RWPE2 (cell line): ENCODE results near the gene IRS2.

Experiments used
- ATAC-seq: fragments of 200-7000 bp; cut with Tn5 transposase; 3 replicates; pipeline ENCODE4 v1.9.1; 2021; ENCODE audit warnings: low read depth
- DNase-seq: peaks from one replicate; pipeline ENCODE4 v3.0.0-alpha.2; 2020; ENCODE audit warnings: low spot score
- H3K27ac ChIP-seq: fragments of 450-650 bp; 2 replicates; pipeline ENCODE4 v1.5.1; 2017; ENCODE audit warnings: mild to moderate bottlenecking; ENCODE audit not compliant: poor library complexity, severe bottlenecking
- H3K27me3 ChIP-seq: fragments of 250-450 bp; sonication (Bioruptor Pico); 2 replicates; pipeline ENCODE4 v1.5.1; 2021; ENCODE audit warnings: mild to moderate bottlenecking, moderate library complexity; ENCODE audit not compliant: insufficient read depth, poor library complexity, severe bottlenecking
- H3K36me3 ChIP-seq: fragments of 250-450 bp; sonication (Bioruptor Pico); 2 replicates; pipeline ENCODE4 v1.5.1; 2020; ENCODE audit warnings: low read depth, mild to moderate bottlenecking, moderate library complexity
- H3K4me1 ChIP-seq: fragments of 250-450 bp; sonication (Bioruptor Pico); 2 replicates; pipeline ENCODE4 v1.5.1; 2021; ENCODE audit warnings: mild to moderate bottlenecking, moderate library complexity; ENCODE audit not compliant: insufficient read depth, poor library complexity, severe bottlenecking
- H3K4me3 ChIP-seq: fragments of 250-450 bp; sonication (Bioruptor Pico); 2 replicates; pipeline ENCODE4 v1.5.1; 2021; ENCODE audit warnings: mild to moderate bottlenecking, moderate library complexity; ENCODE audit not compliant: severe bottlenecking
- H3K9me3 ChIP-seq: fragments of 250-450 bp; sonication (Bioruptor Pico); 2 replicates; pipeline ENCODE4 v1.5.1; 2021; ENCODE audit warnings: mild to moderate bottlenecking, moderate library complexity; ENCODE audit not compliant: severe bottlenecking
- CTCF ChIP-seq: fragments of 450-650 bp; IDR thresholded peaks from one replicate; pipeline ENCODE4 v1.5.1; 2017; ENCODE audit warnings: mild to moderate bottlenecking, moderate library complexity; ENCODE audit not compliant: poor library complexity, severe bottlenecking

The IRS2 gene

GRCh38 chr13:109821103-109821502, 34.7 kb upstream of the IRS2 start:
- no peak for DNase-seq
- Histone ChIP-seq H3K4me3 (no peak overlapping the region), H3K27ac (no peak overlapping the region), H3K4me1 (peaks cover 7% of the 10 kb centered on the region), H3K27me3 (no peaks in the 10 kb centered on the region), H3K9me3 (no peaks in the 10 kb centered on the region), H3K36me3 (no peaks in the 10 kb centered on the region)
- ATAC-seq, result no peak
- TF ChIP-seq CTCF, result no peak

- Histone ChIP-seq H3K4me3 (no peak overlapping the region), H3K4me1 (peaks cover 7% of the 10 kb centered on the region), H3K27ac (no peak overlapping the region), H3K36me3 (no peaks in the 10 kb centered on the region), H3K27me3 (no peaks in the 10 kb centered on the region), H3K9me3 (no peaks in the 10 kb centered on the region)
- ATAC-seq (no peak), DNase-seq (no peak)
- no peak for TF ChIP-seq CTCF
Measured at GRCh38 chr13:109819874-109820273, 33.5 kb upstream of the IRS2 start.

GRCh38 chr13:109818886-109819285, 32.5 kb upstream of the IRS2 start:
- Histone ChIP-seq H3K4me3 (no peak overlapping the region), H3K36me3 (no peaks in the 10 kb centered on the region), H3K27ac (no peak overlapping the region), H3K4me1 (peaks cover 7% of the 10 kb centered on the region), H3K9me3 (no peaks in the 10 kb centered on the region), H3K27me3 (no peaks in the 10 kb centered on the region)
- DNase-seq (no peak), ATAC-seq (no peak)
- TF ChIP-seq CTCF, result no peak

GRCh38 chr13:109817591-109818535, 31.5 kb upstream of the IRS2 start:
- Histone ChIP-seq H3K36me3 (no peaks in the 10 kb centered on the region), H3K27me3 (no peaks in the 10 kb centered on the region), H3K4me1 (peaks cover 7% of the 10 kb centered on the region), H3K27ac (no peak overlapping the region), H3K9me3 (no peaks in the 10 kb centered on the region), H3K4me3 (no peak overlapping the region)
- ATAC-seq (no peak), DNase-seq (no peak)
- TF ChIP-seq CTCF, result no peak

GRCh38 chr13:109816808-109817203, 30.4 kb upstream of the IRS2 start:
- H3K36me3 ChIP-seq, result no peaks in the 10 kb centered on the region
- H3K27me3 ChIP-seq, result no peaks in the 10 kb centered on the region
- TF ChIP-seq CTCF, result no peak
- DNase-seq (no peak), ATAC-seq (peak; percentile 14; the same call in 1 of the 3 replicates)
- no peak overlapping the region for H3K4me3 ChIP-seq
- peaks cover 7% of the 10 kb centered on the region for H3K4me1 ChIP-seq
- no peaks in the 10 kb centered on the region for H3K9me3 ChIP-seq
- H3K27ac ChIP-seq, result no peak overlapping the region
